Measurements from ENCODE around the gene LY6G6F. TPM values are rescaled to one million over a fixed set of nuclear protein-coding genes. Genes with fewer than 3 reads are reported as not detected.

Gene LY6G6F
- total and polyA plus RNA-seq, 10 of the 15 experiments (the other 5 are each of a cell fraction or from before 2014, with no cell fraction given): not detected

GRCh38 chr6:31702819-31703716 is 3.6 kb upstream of the LY6G6F start, which contains the start of gene ABHD16A (continued):
- TF ChIP-seq MAX (IDR thresholded peaks at IDR 0.05; ENCODE audit: low read depth, low read length): no peak; the same call in none of the 2 replicates
- TF ChIP-seq NRF1 (conservative IDR thresholded peaks at IDR 0.05; ENCODE audit: low read depth, low read length): no peak
- peak; percentile 79; the same call in 1 of the 2 replicates for TF ChIP-seq NKRF (conservative IDR thresholded peaks at IDR 0.05)
- TF ChIP-seq E4F1 (IDR thresholded peaks at IDR 0.05; ENCODE audit: borderline replicate concordance, partially characterized antibody): peak; percentile 97
- 0 out of 2 replicates have a peak, but pooled peaks have one; percentile 7 for TF ChIP-seq BCL11A (IDR thresholded peaks at IDR 0.05; ENCODE audit: low read depth, low read length)
- TF ChIP-seq TCF7 (IDR thresholded peaks at IDR 0.05; ENCODE audit: borderline replicate concordance): no peak
- no peak for TF ChIP-seq ATF3 (IDR thresholded peaks at IDR 0.05; ENCODE audit: borderline replicate concordance, extremely low read depth, low read depth, low read length)
- no peak for TF ChIP-seq HDAC2 (IDR thresholded peaks at IDR 0.05)
- TF ChIP-seq RELB (IDR thresholded peaks at IDR 0.05; ENCODE audit: low read depth): peak; percentile 78; the same call in 1 of the 2 replicates
- peak; percentile 27 to 89; a peak in 3 of 4 replicates for TF ChIP-seq SRF (IDR thresholded peaks at IDR 0.05; ENCODE audit: low read depth in 2 of 2, low read length in 2 of 2)
- no peak; the same call in 1 of the 2 replicates for TF ChIP-seq WRNIP1 (IDR thresholded peaks at IDR 0.05; ENCODE audit: borderline replicate concordance, low read depth, low read length)
- TF ChIP-seq ZNF384 (IDR thresholded peaks at IDR 0.05; ENCODE audit: borderline replicate concordance, low read depth, low read length): no peak
- TF ChIP-seq ZBED1 (IDR thresholded peaks at IDR 0.05; ENCODE audit: borderline replicate concordance): no peak
- TF ChIP-seq JUNB (IDR thresholded peaks at IDR 0.05): no peak
- no peak for TF ChIP-seq E2F8 (IDR thresholded peaks at IDR 0.05; ENCODE audit: low read depth, partially characterized antibody)
- no peak for TF ChIP-seq TBL1XR1 (IDR thresholded peaks at IDR 0.05; ENCODE audit: low read depth, low read length)

Data from GM12878 (cell line).